Spleen (tissue), 11 donors: ENCODE data around the gene CDH26. TPM values are rescaled to one million over a fixed set of nuclear protein-coding genes. Genes with fewer than 3 reads are reported as not detected.

Experiments used
- DNase-seq: peaks from one replicate; pipeline ENCODE4 v3.0.0-alpha.2; 2020
- H3K27ac ChIP-seq, 8 donors: fragments of 200-600 bp; sonication (generic) in 7 of 8; 1 replicate in 4 of 8; 2 replicates in 4 of 8; pipeline versions ENCODE4 v1.5.0 to v1.8.0; 2016 to 2021; ENCODE audit warnings: inconsistent platforms in 4 of 8, mild to moderate bottlenecking in 4 of 8, moderate library complexity in 1 of 8
- H3K27me3 ChIP-seq, 7 donors: fragments of 200-600 bp; sonication (generic) in 6 of 7; replicated peaks in 1 of 7; 1 replicate in 4 of 7; 2 replicates in 3 of 7; pipeline versions ENCODE4 v1.5.0 to v1.8.0; 2016 to 2021; ENCODE audit warnings: inconsistent platforms in 3 of 7, mild to moderate bottlenecking in 1 of 7
- H3K36me3 ChIP-seq, 6 donors: fragments of 200-600 bp; sonication (generic) in 5 of 6; 1 replicate in 4 of 6; 2 replicates in 2 of 6; pipeline versions ENCODE4 v1.5.0 to v1.8.0; 2016 to 2021; ENCODE audit warnings: inconsistent platforms in 2 of 6
- H3K4me1 ChIP-seq, 6 donors: fragments of 200-600 bp; sonication (generic) in 5 of 6; 1 replicate in 3 of 6; 2 replicates in 3 of 6; pipeline versions ENCODE4 v1.5.0 to v1.8.0; 2016 to 2021; ENCODE audit warnings: inconsistent platforms in 3 of 6
- H3K4me3 ChIP-seq, 8 donors: fragments of 200-600 bp; sonication (generic) in 7 of 8; 1 replicate in 4 of 8; 2 replicates in 4 of 8; pipeline versions ENCODE4 v1.5.0 to v1.8.0; 2016 to 2021; ENCODE audit warnings: inconsistent platforms in 4 of 8, mild to moderate bottlenecking in 4 of 8, moderate library complexity in 2 of 8
- H3K9me3 ChIP-seq, 8 donors: fragments of 200-600 bp; sonication (generic) in 7 of 8; 1 replicate in 4 of 8; 2 replicates in 4 of 8; pipeline versions ENCODE4 v1.5.0 to v1.8.0; 2016 to 2021; ENCODE audit warnings: inconsistent platforms in 4 of 8
- CTCF ChIP-seq, 11 experiments: fragments of 200-600 bp in 7 of 11; fragments of 450-650 bp in 4 of 11; sonication (generic) in 4 of 11; IDR thresholded peaks in 8 of 11; conservative IDR thresholded peaks in 3 of 11; 1 replicate in 7 of 11; 2 replicates in 4 of 11; pipeline versions ENCODE4 v1.4.0 to v1.8.0; 2016 to 2021; ENCODE audit warnings: antibody characterized with exemption in 11 of 11, inconsistent platforms in 4 of 11, mild to moderate bottlenecking in 1 of 11
- POLR2A ChIP-seq, 3 donors: fragments of 450-650 bp; IDR thresholded peaks; one replicate each; pipeline ENCODE4 v1.5.1; 2017; ENCODE audit warnings: antibody characterized with exemption in 3 of 3, mild to moderate bottlenecking in 1 of 3
- POLR2AphosphoS5 ChIP-seq, 3 donors: sonication (generic); formaldehyde crosslinking; IDR thresholded peaks; one replicate each; pipeline ENCODE4 v1.5.1; 2017; ENCODE audit warnings: antibody characterized with exemption in 3 of 3
- WGBS, 5 donors: extraction: QIAGEN DNeasy Blood & Tissue Kit in 3 of 5; methylation state at CpG; one replicate each; pipeline versions ENCODE4 v1.1.5 to v1.1.7; 2013 to 2018; 5-methylcytosine and 5-hydroxymethylcytosine counted together
- intact Hi-C: fragments of 100-400 bp; cut with DNase I; formaldehyde crosslinking; loops from one replicate; pipeline ENCODE4 v1.15.0; 2023; ENCODE audit warnings: low total_unique reads
- polyA plus RNA-seq, 3 donors: library from polyadenylated mRNA; stranded (reverse); fragments of 200-250 nt; gene quantifications; one replicate each; pipeline ENCODE4 v1.2.1, GENCODE V29; 2013
- total RNA-seq, 7 donors: library from RNA; depleted of rRNA in 3 of 7; stranded (reverse); fragments of >200 nt in 3 of 7; fragmentation: NEBNext Ultra II Directional in 4 of 7; extraction: Animal tissue kit (Norgen Biotek cat#: 25700) in 4 of 7; gene quantifications; one replicate each; pipeline versions ENCODE4 v1.1.0 to v1.2.1, GENCODE V29; 2016 to 2021
- donor health status: healthy with polysubstance abuse.
- donor health status: DM: no; HTN: no; CAD: no; lungs with moderate emphysema.
- donor health status: DM: no; HTN: no; CAD: no.
- donor health status: Bipolar disorder and iron deficiency.
- donor health status: healthy.
- donor health status: DM: no; HTN: no; CAD: no.
- donor health status: DM: yes; HTN: yes; CAD: no.

Gene CDH26
- total and polyA plus RNA-seq, 10 donors, result 0.70 to 6.2 (median 2.0) TPM

GRCh38 chr20:59920944-59921343 is 37.3 kb upstream of the CDH26 start:
- Histone ChIP-seq H3K36me3 (peaks cover 0 to 3% (median 0%) of the 10 kb centered on the region in 6 donors), H3K9me3 (no peaks in the 10 kb centered on the region), H3K27me3 (no peaks in the 10 kb centered on the region), H3K4me3 (no peak overlapping the region), H3K4me1 (no peaks in the 10 kb centered on the region), H3K27ac (no peak overlapping the region)
- intact Hi-C loops, result no loop called here
- no peak for DNase-seq
- TF ChIP-seq POLR2A (IDR thresholded peaks at IDR 0.05), result no peak
- no peak for TF ChIP-seq POLR2AphosphoS5 (IDR thresholded peaks at IDR 0.05)
- TF ChIP-seq CTCF (IDR thresholded peaks at IDR 0.05 in 8 of 11, conservative IDR thresholded peaks at IDR 0.05 in 3 of 11), result no peak

GRCh38 chr20:59923514-59923913 is 34.7 kb upstream of the CDH26 start:
- no peaks in the 10 kb centered on the region for H3K36me3 ChIP-seq
- no peak overlapping the region for H3K4me3 ChIP-seq
- H3K9me3 ChIP-seq, result no peaks in the 10 kb centered on the region
- H3K27ac ChIP-seq, result no peak overlapping the region
- TF ChIP-seq POLR2A (IDR thresholded peaks at IDR 0.05) (no peak), CTCF (IDR thresholded peaks at IDR 0.05 in 8 of 11, conservative IDR thresholded peaks at IDR 0.05 in 3 of 11) (no peak), POLR2AphosphoS5 (IDR thresholded peaks at IDR 0.05) (no peak)
- no peaks in the 10 kb centered on the region for H3K27me3 ChIP-seq
- intact Hi-C loops, result no loop called here
- DNase-seq, result no peak
- no peaks in the 10 kb centered on the region for H3K4me1 ChIP-seq
- WGBS, 5 donors, result 81 to 95% (median 91%) methylated on average over 1 of the region's 1 CpG

- Histone ChIP-seq H3K4me3 (no peak overlapping the region), H3K27me3 (no peaks in the 10 kb centered on the region), H3K27ac (no peak overlapping the region), H3K4me1 (no peaks in the 10 kb centered on the region), H3K9me3 (no peaks in the 10 kb centered on the region), H3K36me3 (no peaks in the 10 kb centered on the region)
- WGBS, 5 donors, result 76 to 93% (median 85%) methylated on average over 1 of the region's 1 CpG
- intact Hi-C loops, result no loop called here
- DNase-seq, result no peak
- TF ChIP-seq CTCF (IDR thresholded peaks at IDR 0.05 in 8 of 11, conservative IDR thresholded peaks at IDR 0.05 in 3 of 11) (no peak), POLR2A (IDR thresholded peaks at IDR 0.05) (no peak), POLR2AphosphoS5 (IDR thresholded peaks at IDR 0.05) (no peak)
Measured at GRCh38 chr20:59925359-59925758, 32.9 kb upstream of the CDH26 start.

- DNase-seq, result no peak
- TF ChIP-seq POLR2A (IDR thresholded peaks at IDR 0.05), result no peak
- no peak for TF ChIP-seq CTCF (IDR thresholded peaks at IDR 0.05 in 8 of 11, conservative IDR thresholded peaks at IDR 0.05 in 3 of 11)
- no peak for TF ChIP-seq POLR2AphosphoS5 (IDR thresholded peaks at IDR 0.05)
- intact Hi-C loops, result no loop called here
Measured at GRCh38 chr20:59925899-59926298, 32.3 kb upstream of the CDH26 start.

More at GRCh38 chr20:59925899-59926298, 32.3 kb upstream of the CDH26 start:
- Histone ChIP-seq H3K4me1 (no peaks in the 10 kb centered on the region), H3K9me3 (no peaks in the 10 kb centered on the region), H3K36me3 (no peaks in the 10 kb centered on the region), H3K4me3 (no peak overlapping the region), H3K27ac (no peak overlapping the region), H3K27me3 (no peaks in the 10 kb centered on the region)
